Vagina (tissue), 2 donors: Measurements from ENCODE around the gene ETS1. TPM values are rescaled to one million over a fixed set of nuclear protein-coding genes. Genes with fewer than 3 reads are reported as not detected.

Experiments
- DNase-seq, 2 donors: peaks; one replicate each; pipeline ENCODE4 v3.0.0-alpha.2; 2017; ENCODE audit errors: extremely low spot score in 2 of 2
- H3K27ac ChIP-seq: fragments of 200-600 bp; sonication (generic); one replicate; pipeline ENCODE4 v1.5.1; 2019
- H3K27me3 ChIP-seq: fragments of 200-600 bp; sonication (generic); one replicate; pipeline ENCODE4 v1.5.1; 2019
- H3K36me3 ChIP-seq, 2 donors: fragments of 200-600 bp; sonication (generic); one replicate each; pipeline ENCODE4 v1.5.1; 2017 to 2019
- H3K4me1 ChIP-seq: fragments of 200-600 bp; sonication (generic); one replicate; pipeline ENCODE4 v1.5.1; 2019
- H3K4me3 ChIP-seq, 2 donors: fragments of 200-600 bp; sonication (generic); 1 replicate in 1 of 2; 2 replicates in 1 of 2; pipeline ENCODE4 v1.5.1; 2016 to 2019
- H3K9me3 ChIP-seq: fragments of 200-600 bp; sonication (generic); one replicate; pipeline ENCODE4 v1.5.1; 2019
- POLR2A ChIP-seq, 2 donors: fragments of 450-650 bp; IDR thresholded peaks; one replicate each; pipeline ENCODE4 v1.6.1; 2017; ENCODE audit warnings: antibody characterized with exemption in 2 of 2, mild to moderate bottlenecking in 2 of 2, moderate library complexity in 2 of 2
- POLR2AphosphoS5 ChIP-seq, 2 donors: sonication (generic); formaldehyde crosslinking; IDR thresholded peaks; one replicate each; pipeline ENCODE4 v1.9.0; 2017; ENCODE audit warnings: antibody characterized with exemption in 2 of 2, mild to moderate bottlenecking in 2 of 2, low read depth in 1 of 2; ENCODE audit not compliant: insufficient read depth in 1 of 2
- intact Hi-C: fragments of 100-400 bp; cut with DNase I; formaldehyde crosslinking; loops from one replicate; pipeline ENCODE4 v1.15.1; 2023
- total RNA-seq: library from RNA; depleted of rRNA; stranded (reverse); fragments of >200 nt; gene quantifications from one replicate; pipeline ENCODE4 v1.2.3, GENCODE V29; 2016
- TF ChIP-seq, protein P1 (sequence below), 3 experiments: fragments of 450-650 bp in 2 of 3; fragments of 200-600 bp in 1 of 3; sonication (generic) in 1 of 3; IDR thresholded peaks; one replicate each; pipeline ENCODE4 v1.5.1; 2017 to 2019; ENCODE audit warnings: antibody characterized with exemption in 3 of 3, mild to moderate bottlenecking in 2 of 3, moderate library complexity in 2 of 3

ETS1 gene
- total RNA-seq, 1 donor from 2014 or later, result 51.6 TPM

GRCh38 chr11:128549256-128549944 lies 38.0 kb downstream of the ETS1 start:
- Histone ChIP-seq H3K36me3 (no peaks in the 10 kb centered on the region), H3K4me3 (peak overlapping the region; percentile 44 to 46), H3K9me3 (no peaks in the 10 kb centered on the region), H3K27ac (peak overlapping the region; percentile 87), H3K4me1 (peaks cover 28% of the 10 kb centered on the region), H3K27me3 (no peaks in the 10 kb centered on the region)
- DNase-seq, result no peak
- intact Hi-C loops, result no loop called here
- TF ChIP-seq POLR2A (IDR thresholded peaks at IDR 0.05), result no peak
- no peak for TF ChIP-seq POLR2AphosphoS5 (IDR thresholded peaks at IDR 0.05; ENCODE audit: insufficient read depth in 1 of 2, low read depth in 1 of 2)
- TF ChIP-seq, protein P1, sequence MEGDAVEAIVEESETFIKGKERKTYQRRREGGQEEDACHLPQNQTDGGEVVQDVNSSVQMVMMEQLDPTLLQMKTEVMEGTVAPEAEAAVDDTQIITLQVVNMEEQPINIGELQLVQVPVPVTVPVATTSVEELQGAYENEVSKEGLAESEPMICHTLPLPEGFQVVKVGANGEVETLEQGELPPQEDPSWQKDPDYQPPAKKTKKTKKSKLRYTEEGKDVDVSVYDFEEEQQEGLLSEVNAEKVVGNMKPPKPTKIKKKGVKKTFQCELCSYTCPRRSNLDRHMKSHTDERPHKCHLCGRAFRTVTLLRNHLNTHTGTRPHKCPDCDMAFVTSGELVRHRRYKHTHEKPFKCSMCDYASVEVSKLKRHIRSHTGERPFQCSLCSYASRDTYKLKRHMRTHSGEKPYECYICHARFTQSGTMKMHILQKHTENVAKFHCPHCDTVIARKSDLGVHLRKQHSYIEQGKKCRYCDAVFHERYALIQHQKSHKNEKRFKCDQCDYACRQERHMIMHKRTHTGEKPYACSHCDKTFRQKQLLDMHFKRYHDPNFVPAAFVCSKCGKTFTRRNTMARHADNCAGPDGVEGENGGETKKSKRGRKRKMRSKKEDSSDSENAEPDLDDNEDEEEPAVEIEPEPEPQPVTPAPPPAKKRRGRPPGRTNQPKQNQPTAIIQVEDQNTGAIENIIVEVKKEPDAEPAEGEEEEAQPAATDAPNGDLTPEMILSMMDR (IDR thresholded peaks at IDR 0.05), result no peak

DNA sequence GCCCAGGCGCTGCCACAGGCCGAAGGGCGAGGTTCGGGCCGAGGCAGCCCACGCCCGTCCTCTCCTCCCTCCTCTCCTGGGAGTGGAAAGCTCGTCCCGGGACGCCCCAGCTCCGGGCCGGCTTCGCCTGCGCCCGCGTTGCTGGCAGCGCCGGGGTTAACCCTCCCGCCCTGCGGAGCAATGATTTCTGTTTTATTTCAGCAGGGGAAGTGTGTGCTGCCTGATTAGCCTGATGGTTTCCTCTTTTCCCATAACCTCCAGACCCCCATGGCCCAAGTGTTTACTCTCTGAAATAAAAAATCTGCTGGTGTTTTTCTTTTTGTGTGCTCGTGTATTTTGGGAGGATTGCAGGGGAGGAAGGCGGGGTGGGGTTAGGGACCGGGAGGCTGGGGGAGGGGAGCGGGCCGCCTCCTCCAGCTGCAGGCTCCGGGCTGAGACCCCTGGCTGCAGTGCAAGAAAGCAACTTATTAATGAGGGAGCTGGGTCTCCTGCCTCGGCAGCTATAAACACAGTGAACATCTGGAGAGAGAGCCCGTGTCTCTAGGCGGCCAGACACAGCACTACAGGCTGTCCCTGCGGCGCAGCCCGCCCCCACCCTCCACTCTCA lies 38.6 kb downstream of the ETS1 start:
- intact Hi-C loops, result no loop called here
- no peak for TF ChIP-seq POLR2A (IDR thresholded peaks at IDR 0.05)
- TF ChIP-seq POLR2AphosphoS5 (IDR thresholded peaks at IDR 0.05; ENCODE audit: insufficient read depth in 1 of 2, low read depth in 1 of 2), result peak; percentile 50 to 80
- TF ChIP-seq, protein P1 (IDR thresholded peaks at IDR 0.05), result peak in 1 of 3 experiments; percentile 22
- peaks cover 26% of the 10 kb centered on the region for H3K4me1 ChIP-seq
- H3K36me3 ChIP-seq, result no peaks in the 10 kb centered on the region
- peak overlapping the region; percentile 44 to 46 for H3K4me3 ChIP-seq
- peak overlapping the region; percentile 87 for H3K27ac ChIP-seq
- peak in 1 of 2 donors; percentile 92 for DNase-seq
- no peaks in the 10 kb centered on the region for H3K9me3 ChIP-seq
- no peaks in the 10 kb centered on the region for H3K27me3 ChIP-seq

- intact Hi-C loops, result no loop called here
- DNase-seq, result no peak
- H3K4me3 ChIP-seq, result peak overlapping the region; percentile 44 to 46
- H3K4me1 ChIP-seq, result peaks cover 21% of the 10 kb centered on the region
- TF ChIP-seq, protein P1 (IDR thresholded peaks at IDR 0.05), result no peak
- TF ChIP-seq POLR2A (IDR thresholded peaks at IDR 0.05) (no peak), POLR2AphosphoS5 (IDR thresholded peaks at IDR 0.05; ENCODE audit: insufficient read depth in 1 of 2, low read depth in 1 of 2) (no peak)
- H3K36me3 ChIP-seq, result no peaks in the 10 kb centered on the region
- no peaks in the 10 kb centered on the region for H3K9me3 ChIP-seq
- H3K27ac ChIP-seq, result peak overlapping the region; percentile 87
- no peaks in the 10 kb centered on the region for H3K27me3 ChIP-seq
Observed at GRCh38 chr11:128547946-128548648, 39.3 kb downstream of the ETS1 start.

- no peak for DNase-seq
- TF ChIP-seq, protein P1 (IDR thresholded peaks at IDR 0.05), result no peak
- TF ChIP-seq POLR2AphosphoS5 (IDR thresholded peaks at IDR 0.05; ENCODE audit: insufficient read depth in 1 of 2, low read depth in 1 of 2), result no peak
- no peak for TF ChIP-seq POLR2A (IDR thresholded peaks at IDR 0.05)
- Histone ChIP-seq H3K27ac (peak overlapping the region; percentile 87), H3K4me3 (no peak overlapping the region), H3K27me3 (no peaks in the 10 kb centered on the region), H3K4me1 (peaks cover 21% of the 10 kb centered on the region), H3K9me3 (no peaks in the 10 kb centered on the region), H3K36me3 (no peaks in the 10 kb centered on the region)
- intact Hi-C loops, result no loop called here
Observed at GRCh38 chr11:128546916-128547315, 40.4 kb downstream of the ETS1 start.
